HepG2 (cell line): Measurements from ENCODE around the gene PFKFB2. TPM values are rescaled to one million over a fixed set of nuclear protein-coding genes. Genes with fewer than 3 reads are reported as not detected.

Experiments used
- ATAC-seq: fragments of 200-7000 bp; cut with Tn5 transposase; 3 replicates; pipeline ENCODE4 v1.9.1; 2020; ENCODE audit warnings: mild to moderate bottlenecking, moderate library complexity
- BruUV-seq: library from RNA; stranded (reverse); fragments of 400-500 nt; replicated peaks from 2 replicates; lab custom pipeline; 2021; lab: Mats Ljungman, UMichigan
- CTCF ChIA-PET: fragments of 300-600 bp; formaldehyde crosslinking; extraction: SDS; loops from one replicate; lab custom pipeline; 2021; ENCODE audit warnings: low total read pairs, inconsistent platforms, low intra/inter-chr PET ratio; lab: Yijun Ruan, JAX
- POLR2A ChIA-PET: fragments of 350-600 bp; sonication (Branson Sonifier 250); formaldehyde crosslinking; loops from one replicate; lab custom pipeline; 2020; ENCODE audit warnings: antibody characterized with exemption, inconsistent platforms; lab: Yijun Ruan, JAX
- DNase-seq: peaks from one replicate; pipeline ENCODE4 v3.0.0-alpha.2; 2015; ENCODE audit warnings: low spot score
- FAIRE-seq: peaks from 3 replicates; lab custom pipeline; 2011; peaks lifted over from hg19 to GRCh38; lab: Jason Lieb, UNC
- H2AFZ ChIP-seq: one replicate; pipeline ENCODE4 v1.6.1; 2011; ENCODE audit warnings: low read length, inconsistent platforms
- H3K27ac ChIP-seq: fragments of 300-600 bp; 3 replicates; pipeline ENCODE4 v1.8.0; 2011; ENCODE audit warnings: mixed run types, mild to moderate bottlenecking, mixed read lengths, low read length, inconsistent platforms; ENCODE audit not compliant: insufficient read depth; ENCODE audit errors: extremely low read length
- H3K27me3 ChIP-seq, 2 experiments: fragments of 200-600 bp in 1 of 2; 2 replicates in 1 of 2; 3 replicates in 1 of 2; pipeline versions ENCODE4 v1.6.0 to v1.8.0; 2011; ENCODE audit warnings: low read length in 2 of 2, mild to moderate bottlenecking in 2 of 2, moderate library complexity in 2 of 2, inconsistent platforms in 1 of 2; ENCODE audit not compliant: insufficient read depth in 2 of 2, control insufficient read depth in 1 of 2
- H3K36me3 ChIP-seq, 2 experiments: fragments of 200-600 bp in 1 of 2; replicated peaks in 1 of 2; 2 replicates in 1 of 2; 3 replicates in 1 of 2; pipeline versions ENCODE4 v1.5.1 to v1.8.0; 2011; ENCODE audit warnings: low read length in 2 of 2, inconsistent platforms in 1 of 2; ENCODE audit not compliant: insufficient read depth in 2 of 2, control insufficient read depth in 1 of 2
- H3K4me1 ChIP-seq: 2 replicates; pipeline ENCODE4 v1.5.1; 2012; ENCODE audit warnings: low read length, inconsistent platforms; ENCODE audit not compliant: insufficient read depth
- H3K4me2 ChIP-seq: 2 replicates; pipeline ENCODE4 v1.6.0; 2011; ENCODE audit warnings: low read depth, low read length, inconsistent platforms
- H3K4me3 ChIP-seq, 3 experiments: fragments of 200-600 bp in 1 of 3; sonication (generic), shearing (Covaris generic) in 1 of 3; replicated peaks in 1 of 3; 2 replicates each; pipeline ENCODE4 v1.5.1; 2011 to 2016; ENCODE audit warnings: low read length in 3 of 3, inconsistent platforms in 2 of 3, low read depth in 2 of 3, mild to moderate bottlenecking in 2 of 3, control low read depth in 1 of 3, mixed read lengths in 1 of 3; ENCODE audit not compliant: insufficient read depth in 1 of 3
- H3K79me2 ChIP-seq: one replicate; pipeline ENCODE4 v1.6.1; 2011; ENCODE audit warnings: low read length, inconsistent platforms; ENCODE audit not compliant: insufficient read depth
- H3K9ac ChIP-seq: 2 replicates; pipeline ENCODE4 v1.6.0; 2011; ENCODE audit warnings: mild to moderate bottlenecking, low read depth, low read length, inconsistent platforms; ENCODE audit not compliant: insufficient read depth
- H3K9me3 ChIP-seq: 2 replicates; pipeline ENCODE4 v1.5.1; 2012; ENCODE audit warnings: mild to moderate bottlenecking, low read length
- H4K20me1 ChIP-seq: 2 replicates; pipeline ENCODE4 v1.6.0; 2011; ENCODE audit warnings: inconsistent platforms, mild to moderate bottlenecking, low read length, moderate library complexity; ENCODE audit not compliant: insufficient read depth
- ADNP ChIP-seq: sonication (generic); formaldehyde crosslinking; IDR thresholded peaks from 2 replicates; pipeline ENCODE4 v1.4.0; 2020; ENCODE audit warnings: missing genetic modification reagents
- FOXA3 ChIP-seq: IDR thresholded peaks from 2 replicates; pipeline ENCODE4 v1.6.1; 2016; ENCODE audit warnings: missing genetic modification reagents, missing compliant biosample characterization
- HIVEP1 ChIP-seq: sonication (generic); formaldehyde crosslinking; IDR thresholded peaks from 2 replicates; pipeline ENCODE4 v1.4.0; 2020; ENCODE audit warnings: mild to moderate bottlenecking, missing genetic modification reagents
- KDM2A ChIP-seq: sonication (generic); formaldehyde crosslinking; IDR thresholded peaks from 2 replicates; pipeline ENCODE4 v1.4.0; 2020; ENCODE audit warnings: low read depth, missing genetic modification reagents, borderline replicate concordance
- KMT2A ChIP-seq: sonication (generic); formaldehyde crosslinking; IDR thresholded peaks from 2 replicates; pipeline ENCODE4 v1.4.0; 2020; ENCODE audit warnings: missing genetic modification reagents
- MAFG ChIP-seq: sonication (generic); formaldehyde crosslinking; IDR thresholded peaks from 2 replicates; pipeline ENCODE4 v1.5.1; 2020; ENCODE audit warnings: mild to moderate bottlenecking, missing genetic modification reagents
- MLXIP ChIP-seq: sonication (generic); formaldehyde crosslinking; IDR thresholded peaks from 2 replicates; pipeline ENCODE4 v1.9.0; 2021; ENCODE audit warnings: missing genetic modification reagents, borderline replicate concordance
- MYPOP ChIP-seq: sonication (generic); formaldehyde crosslinking; IDR thresholded peaks from 2 replicates; pipeline ENCODE4 v1.8.1; 2023; ENCODE audit warnings: mild to moderate bottlenecking, moderate library complexity, missing genetic modification reagents
- NR2F2 ChIP-seq: IDR thresholded peaks from 2 replicates; pipeline ENCODE4 v1.6.1; 2012; ENCODE audit warnings: low read depth, inconsistent platforms, borderline replicate concordance
- RBAK ChIP-seq: sonication (generic); formaldehyde crosslinking; IDR thresholded peaks from 2 replicates; pipeline ENCODE4 v1.5.1; 2020; ENCODE audit warnings: mild to moderate bottlenecking, missing genetic modification reagents
- RCOR2 ChIP-seq: IDR thresholded peaks from 2 replicates; pipeline ENCODE4 v1.6.1; 2016; ENCODE audit warnings: missing biosample characterization, missing genetic modification reagents
- ZBTB21 ChIP-seq: sonication (generic); formaldehyde crosslinking; IDR thresholded peaks from 2 replicates; pipeline ENCODE4 v1.4.0; 2020; ENCODE audit warnings: missing genetic modification reagents
- ZBTB33 ChIP-seq: sonication (generic); formaldehyde crosslinking; IDR thresholded peaks from 2 replicates; pipeline ENCODE4 v1.4.0; 2020; ENCODE audit warnings: missing genetic modification reagents
- ZNF580 ChIP-seq: IDR thresholded peaks from 2 replicates; pipeline ENCODE4 v1.6.1; 2016; ENCODE audit warnings: low read depth, borderline replicate concordance
- ZNF644 ChIP-seq: IDR thresholded peaks from 2 replicates; pipeline ENCODE4 v1.6.1; 2016; ENCODE audit warnings: low read depth
- ZNF724P ChIP-seq: sonication (generic); formaldehyde crosslinking; IDR thresholded peaks from 2 replicates; pipeline ENCODE4 v1.8.0; 2022; ENCODE audit warnings: missing genetic modification reagents, borderline replicate concordance
- ZNF737 ChIP-seq: sonication (generic); formaldehyde crosslinking; IDR thresholded peaks from 2 replicates; pipeline ENCODE4 v1.5.0; 2020; ENCODE audit warnings: missing genetic modification reagents, mild to moderate bottlenecking, borderline replicate concordance
- WGBS: methylation state at CpG from one replicate; pipeline ENCODE4 v1.1.6; 2017; ENCODE audit warnings: low lambda C conversion rate; 5-methylcytosine and 5-hydroxymethylcytosine counted together
- in situ Hi-C: cut with HindIII; loops from 2 replicates; pipeline ENCODE4 v1.10.0; 2017; ENCODE audit warnings: low pct_unique_long_range_greater_than_20kb; ENCODE audit not compliant: extremely low pct_ligation_motif_present
- intact Hi-C: fragments of 100-400 bp; cut with micrococcal nuclease; formaldehyde crosslinking; loops from one replicate; pipeline ENCODE4 v1.10.0; 2022; ENCODE audit not compliant: unreplicated experiment
- polyA plus RNA-seq, 8 experiments: library from polyadenylated mRNA; depleted of rRNA in 3 of 8; stranded (reverse) in 7 of 8; unstranded in 1 of 8; fragments of >200 nt; fragmentation: Illumina TruSeq in 4 of 8; extraction: Trizol in 4 of 8; gene quantifications; 2 replicates each; pipeline versions ENCODE4 v1.2.1 to v1.2.3, GENCODE V29; 2011 to 2016; ENCODE audit warnings: low read depth in 4 of 8, missing spikeins in 1 of 8, mixed read lengths in 1 of 8; ENCODE audit not compliant: insufficient read depth in 1 of 8
- total RNA-seq, 5 experiments: library from RNA; depleted of rRNA; stranded (reverse); fragments of >200 nt; fragmentation: Illumina TruSeq; extraction: Trizol; gene quantifications; 2 replicates each; pipeline ENCODE4 v1.2.3, GENCODE V29; 2016; ENCODE audit warnings: low read depth in 1 of 5

PFKFB2 gene
- total and polyA plus RNA-seq, 2 of the 13 experiments (the other 11 are each of a cell fraction or from before 2014, with no cell fraction given) = 4.6 to 10.6 TPM

- TF ChIP-seq MYPOP (CRISPR knock-in tag) (no peak), MLXIP (CRISPR knock-in tag) (no peak), KMT2A (CRISPR knock-in tag) (no peak), ZNF644 (CRISPR knock-in tag) (no peak), ZNF724P (CRISPR knock-in tag) (no peak)
These were observed 35.2 kb upstream of the PFKFB2 start (continued) for GRCh38 chr1:207017615-207018559.

GRCh38 chr1:207018707-207019106 lies 34.4 kb upstream of the PFKFB2 start:
- FAIRE-seq (no peak), DNase-seq (no peak), ATAC-seq (no peak)
- Histone ChIP-seq H3K27me3 (no peaks in the 10 kb centered on the region), H3K4me2 (no peak overlapping the region), H3K9ac (no peak overlapping the region), H3K9me3 (no peaks in the 10 kb centered on the region), H4K20me1 (no peaks in the 10 kb centered on the region), H2AFZ (no peak overlapping the region), H3K4me1 (peaks cover 51% of the 10 kb centered on the region), H3K4me3 (no peak overlapping the region), H3K36me3 (no peaks in the 10 kb centered on the region), H3K79me2 (no peaks in the 10 kb centered on the region), H3K27ac (no peak overlapping the region)
- no TSS peak for BruUV-seq
- 62% methylated on average over 4 of the region's 4 CpGs for WGBS
- intact Hi-C loops = no loop called here
- ChIA-PET POLR2A (interaction anchor here (0.8 kb wide), 1 partner anchor 9 kb away, joined by 3 read pairs; no protein-coding TSS in a partner anchor), CTCF (no interaction called here)
- in situ Hi-C loops = no loop called here
- TF ChIP-seq RBAK (CRISPR knock-in tag) (no peak), NR2F2 (no peak), ZNF737 (CRISPR knock-in tag) (no peak), FOXA3 (CRISPR knock-in tag) (no peak), MAFG (CRISPR knock-in tag) (no peak), ADNP (no peak), HIVEP1 (CRISPR knock-in tag) (no peak), RCOR2 (CRISPR knock-in tag) (no peak), ZBTB33 (no peak), KDM2A (CRISPR knock-in tag) (no peak), ZNF580 (CRISPR knock-in tag) (no peak), ZBTB21 (CRISPR knock-in tag) (no peak)
